ENCODE results near the gene GPR4.

Gene GPR4

GRCh38 chr19:45558399-45558878, 43.6 kb downstream of the GPR4 start:
- Histone ChIP-seq H3K4me3 (ENCODE audit: insufficient read depth, low read depth, low read length, poor library complexity, severe bottlenecking) (no peak overlapping the region), H3K27ac (ENCODE audit: insufficient read depth, low read length, poor library complexity, severe bottlenecking) (no peak overlapping the region), H3K9me3 (ENCODE audit: control insufficient read depth, low read length) (no peaks in the 10 kb centered on the region), H3K27me3 (replicated peaks; ENCODE audit: control insufficient read depth, insufficient read depth, low read length, poor library complexity, severe bottlenecking) (no peaks in the 10 kb centered on the region), H3K36me3 (ENCODE audit: control insufficient read depth, insufficient read depth, low read length) (no peaks in the 10 kb centered on the region), H3K4me1 (ENCODE audit: control insufficient read depth, insufficient read depth, low read length, poor library complexity, severe bottlenecking) (peaks cover 9% of the 10 kb centered on the region)
- peak; percentile 32 to 50 (median 49) for DNase-seq

- H3K9me3 ChIP-seq (ENCODE audit: control insufficient read depth, low read length) = no peaks in the 10 kb centered on the region
- H3K27ac ChIP-seq (ENCODE audit: insufficient read depth, low read length, poor library complexity, severe bottlenecking) = no peak overlapping the region
- H3K4me1 ChIP-seq (ENCODE audit: control insufficient read depth, insufficient read depth, low read length, poor library complexity, severe bottlenecking) = peaks cover 2% of the 10 kb centered on the region
- no peak for DNase-seq
- no peaks in the 10 kb centered on the region for H3K27me3 ChIP-seq (replicated peaks; ENCODE audit: control insufficient read depth, insufficient read depth, low read length, poor library complexity, severe bottlenecking)
- no peak overlapping the region for H3K4me3 ChIP-seq (ENCODE audit: insufficient read depth, low read depth, low read length, poor library complexity, severe bottlenecking)
- no peaks in the 10 kb centered on the region for H3K36me3 ChIP-seq (ENCODE audit: control insufficient read depth, insufficient read depth, low read length)
These were observed 45.2 kb downstream of the GPR4 start for GRCh38 chr19:45556835-45557234.

GRCh38 chr19:45554481-45554880, 47.5 kb downstream of the GPR4 start:
- H3K4me3 ChIP-seq (ENCODE audit: insufficient read depth, low read depth, low read length, poor library complexity, severe bottlenecking) = no peak overlapping the region
- DNase-seq = no peak
- H3K4me1 ChIP-seq (ENCODE audit: control insufficient read depth, insufficient read depth, low read length, poor library complexity, severe bottlenecking) = peaks cover 2% of the 10 kb centered on the region
- H3K27ac ChIP-seq (ENCODE audit: insufficient read depth, low read length, poor library complexity, severe bottlenecking) = no peak overlapping the region
- H3K9me3 ChIP-seq (ENCODE audit: control insufficient read depth, low read length) = no peaks in the 10 kb centered on the region
- H3K36me3 ChIP-seq (ENCODE audit: control insufficient read depth, insufficient read depth, low read length) = no peaks in the 10 kb centered on the region
- no peaks in the 10 kb centered on the region for H3K27me3 ChIP-seq (replicated peaks; ENCODE audit: control insufficient read depth, insufficient read depth, low read length, poor library complexity, severe bottlenecking)

GRCh38 chr19:45553464-45553863, 48.5 kb downstream of the GPR4 start:
- Histone ChIP-seq H3K36me3 (ENCODE audit: control insufficient read depth, insufficient read depth, low read length) (no peaks in the 10 kb centered on the region), H3K9me3 (ENCODE audit: control insufficient read depth, low read length) (no peaks in the 10 kb centered on the region), H3K4me1 (ENCODE audit: control insufficient read depth, insufficient read depth, low read length, poor library complexity, severe bottlenecking) (peaks cover 2% of the 10 kb centered on the region), H3K27me3 (replicated peaks; ENCODE audit: control insufficient read depth, insufficient read depth, low read length, poor library complexity, severe bottlenecking) (no peaks in the 10 kb centered on the region), H3K27ac (ENCODE audit: insufficient read depth, low read length, poor library complexity, severe bottlenecking) (no peak overlapping the region), H3K4me3 (ENCODE audit: insufficient read depth, low read depth, low read length, poor library complexity, severe bottlenecking) (no peak overlapping the region)
- DNase-seq = no peak

GRCh38 chr19:45547965-45548609, 53.9 kb downstream of the GPR4 start:
- H3K4me1 ChIP-seq (ENCODE audit: control insufficient read depth, insufficient read depth, low read length, poor library complexity, severe bottlenecking) = no peaks in the 10 kb centered on the region
- H3K36me3 ChIP-seq (ENCODE audit: control insufficient read depth, insufficient read depth, low read length) = no peaks in the 10 kb centered on the region
- H3K9me3 ChIP-seq (ENCODE audit: control insufficient read depth, low read length) = no peaks in the 10 kb centered on the region
- DNase-seq = no peak
- no peak overlapping the region for H3K27ac ChIP-seq (ENCODE audit: insufficient read depth, low read length, poor library complexity, severe bottlenecking)
- no peaks in the 10 kb centered on the region for H3K27me3 ChIP-seq (replicated peaks; ENCODE audit: control insufficient read depth, insufficient read depth, low read length, poor library complexity, severe bottlenecking)
- H3K4me3 ChIP-seq (ENCODE audit: insufficient read depth, low read depth, low read length, poor library complexity, severe bottlenecking) = no peak overlapping the region

- H3K27me3 ChIP-seq (replicated peaks; ENCODE audit: control insufficient read depth, insufficient read depth, low read length, poor library complexity, severe bottlenecking) = no peaks in the 10 kb centered on the region
- H3K36me3 ChIP-seq (ENCODE audit: control insufficient read depth, insufficient read depth, low read length) = no peaks in the 10 kb centered on the region
- H3K9me3 ChIP-seq (ENCODE audit: control insufficient read depth, low read length) = no peaks in the 10 kb centered on the region
- no peaks in the 10 kb centered on the region for H3K4me1 ChIP-seq (ENCODE audit: control insufficient read depth, insufficient read depth, low read length, poor library complexity, severe bottlenecking)
- no peak overlapping the region for H3K27ac ChIP-seq (ENCODE audit: insufficient read depth, low read length, poor library complexity, severe bottlenecking)
- no peak for DNase-seq
- H3K4me3 ChIP-seq (ENCODE audit: insufficient read depth, low read depth, low read length, poor library complexity, severe bottlenecking) = no peak overlapping the region
These were observed 54.7 kb downstream of the GPR4 start for GRCh38 chr19:45547211-45547770.

- Histone ChIP-seq H3K27me3 (replicated peaks; ENCODE audit: control insufficient read depth, insufficient read depth, low read length, poor library complexity, severe bottlenecking) (no peaks in the 10 kb centered on the region), H3K36me3 (ENCODE audit: control insufficient read depth, insufficient read depth, low read length) (no peaks in the 10 kb centered on the region), H3K27ac (ENCODE audit: insufficient read depth, low read length, poor library complexity, severe bottlenecking) (no peak overlapping the region), H3K9me3 (ENCODE audit: control insufficient read depth, low read length) (no peaks in the 10 kb centered on the region), H3K4me1 (ENCODE audit: control insufficient read depth, insufficient read depth, low read length, poor library complexity, severe bottlenecking) (no peaks in the 10 kb centered on the region), H3K4me3 (ENCODE audit: insufficient read depth, low read depth, low read length, poor library complexity, severe bottlenecking) (no peak overlapping the region)
- no peak for DNase-seq
These were observed 59.8 kb downstream of the GPR4 start for GRCh38 chr19:45542234-45542668.
